HG02970 (cell line): ENCODE data around the gene PPP4R4.
"Not testable (repeated sequence)": the region's sequence is repeated elsewhere in the genome, so short reads cannot be mapped to it uniquely, and the experiment has no call there.

Experiments used
- ATAC-seq: cut with Tn5 transposase; IDR thresholded peaks from one replicate; pipeline ENCODE4 v1.9.1; 2021; ENCODE audit warnings: mild to moderate bottlenecking, moderate library complexity, moderate number of reproducible peaks; ENCODE audit not compliant: unreplicated experiment, low FRiP score

The PPP4R4 gene

DNA sequence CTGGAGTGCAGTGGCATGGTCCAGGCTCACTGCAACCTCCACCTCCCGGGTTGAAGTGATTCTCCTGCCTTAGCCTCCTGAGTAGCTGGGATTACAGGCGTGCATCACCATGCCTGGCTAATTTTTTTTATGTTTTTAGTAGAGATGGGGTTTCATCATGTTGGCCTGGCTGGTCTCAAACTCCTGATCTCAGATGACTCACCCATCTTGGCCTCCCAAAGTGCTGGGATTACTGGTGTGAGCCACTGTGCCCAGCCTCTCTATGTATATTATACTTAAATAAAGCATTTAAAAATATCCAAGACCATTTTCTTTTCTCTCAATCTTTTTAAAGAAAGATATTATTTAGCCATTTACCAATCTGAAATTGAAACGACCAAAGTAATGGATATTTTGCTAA lies 90.1 kb downstream of the PPP4R4 start:
- not testable (repeated sequence) for ATAC-seq

DNA sequence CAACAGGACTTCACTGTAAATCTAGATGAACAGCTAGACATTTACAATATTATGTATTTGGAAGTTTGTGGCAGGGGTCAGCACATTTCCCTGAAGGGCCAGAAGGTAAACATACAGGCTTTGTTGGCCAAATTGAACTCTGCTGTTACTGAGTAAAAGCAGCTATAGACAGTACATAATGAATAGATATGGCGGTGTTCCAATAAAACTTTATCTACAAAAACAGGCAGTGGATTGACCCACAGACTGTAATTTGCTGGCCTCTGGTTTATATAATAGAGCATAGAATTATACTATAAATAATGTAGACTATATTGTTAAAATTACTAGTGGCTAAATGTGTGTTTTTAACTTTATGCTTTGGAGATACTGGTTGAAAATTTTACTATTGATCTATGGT lies 93.2 kb downstream of the PPP4R4 start:
- no peak for ATAC-seq

DNA sequence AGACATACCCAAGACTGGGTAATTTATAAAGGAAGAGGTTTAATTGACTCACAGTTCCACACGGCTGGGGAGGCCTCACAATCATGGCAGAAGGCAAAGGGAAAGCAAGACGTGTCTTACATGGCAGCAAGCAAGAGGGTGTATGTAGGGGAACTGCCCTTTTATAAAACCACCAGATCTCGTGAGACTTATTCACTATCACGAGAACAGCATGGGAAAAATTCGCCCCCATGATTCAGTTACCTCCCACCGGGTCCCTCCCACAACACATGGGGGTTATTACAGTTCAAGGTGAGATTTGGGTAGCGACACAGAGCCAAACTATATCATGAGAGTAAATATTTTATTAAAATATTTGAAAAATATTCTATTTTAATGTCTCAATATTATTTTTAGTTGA lies 94.5 kb downstream of the PPP4R4 start:
- ATAC-seq = not testable (repeated sequence)

DNA sequence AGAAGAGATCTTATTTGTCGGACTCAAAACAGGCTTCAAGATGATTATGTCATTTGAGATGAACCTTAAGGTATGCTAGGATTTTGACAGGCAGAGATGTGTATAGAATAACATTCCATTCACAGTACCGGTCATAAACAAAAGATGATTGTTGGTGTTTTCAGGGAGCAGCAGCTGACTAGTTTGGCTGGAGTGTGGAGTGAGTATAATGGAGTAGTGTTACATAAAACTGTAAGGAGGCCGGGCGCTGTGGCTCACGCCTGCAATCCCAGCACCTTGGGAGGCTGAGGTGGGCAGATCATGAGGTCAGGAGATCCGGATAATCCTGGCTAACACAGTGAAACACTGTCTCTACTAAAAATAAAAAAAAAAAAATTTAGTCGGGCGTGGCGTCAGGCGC lies 95.0 kb downstream of the PPP4R4 start:
- no peak for ATAC-seq

DNA sequence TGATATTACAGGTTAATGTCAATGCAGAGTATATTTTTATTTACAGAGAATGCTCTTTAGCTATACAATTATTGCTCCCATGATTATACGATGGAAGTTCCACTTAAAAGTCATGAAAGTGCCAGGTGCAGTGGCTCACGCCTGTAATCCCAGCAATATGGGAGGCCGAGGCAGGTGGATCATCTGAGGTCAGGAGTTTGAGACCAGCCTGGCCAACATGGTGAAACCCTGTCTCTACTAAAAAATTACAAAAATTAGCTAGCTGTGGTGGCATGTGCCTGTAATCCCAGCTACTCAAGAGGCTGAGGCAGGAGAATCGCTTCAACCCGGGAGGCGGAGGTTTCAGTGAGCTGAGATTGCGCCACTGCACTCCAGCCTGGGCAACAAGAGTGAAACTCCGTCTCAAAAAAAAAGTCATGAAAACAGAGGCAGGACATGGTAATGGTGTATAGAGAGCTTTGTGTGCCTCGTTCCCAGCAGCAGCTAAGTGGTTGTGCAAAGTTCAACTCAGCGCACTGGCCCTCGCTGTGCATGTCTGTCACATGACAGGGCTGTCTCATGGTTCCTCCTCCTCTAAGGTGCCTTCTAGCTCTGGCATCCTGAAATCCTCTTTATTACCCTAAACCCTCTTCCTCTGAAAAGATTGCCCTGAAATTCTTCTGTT lies 102.9 kb downstream of the PPP4R4 start:
- ATAC-seq = not testable (repeated sequence)

DNA sequence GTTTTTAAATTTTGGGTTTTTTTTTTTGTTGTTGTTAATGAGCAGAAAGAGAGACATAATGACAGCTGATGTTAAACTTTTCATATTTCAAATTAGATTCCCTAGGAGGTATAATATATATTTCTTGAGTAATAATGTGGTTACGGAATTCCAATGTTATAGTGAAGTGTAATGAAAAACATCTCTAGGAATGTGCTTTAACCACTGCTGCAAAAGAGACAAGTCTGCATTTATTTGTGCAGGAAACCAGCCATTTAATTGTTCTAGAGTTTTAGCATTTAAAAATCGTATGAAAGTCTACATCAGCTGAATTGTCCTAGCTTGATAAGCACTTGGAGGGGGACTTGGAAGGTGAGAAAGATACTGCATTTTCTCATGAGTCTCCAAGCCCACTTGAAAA lies 104.6 kb downstream of the PPP4R4 start:
- no peak for ATAC-seq

DNA sequence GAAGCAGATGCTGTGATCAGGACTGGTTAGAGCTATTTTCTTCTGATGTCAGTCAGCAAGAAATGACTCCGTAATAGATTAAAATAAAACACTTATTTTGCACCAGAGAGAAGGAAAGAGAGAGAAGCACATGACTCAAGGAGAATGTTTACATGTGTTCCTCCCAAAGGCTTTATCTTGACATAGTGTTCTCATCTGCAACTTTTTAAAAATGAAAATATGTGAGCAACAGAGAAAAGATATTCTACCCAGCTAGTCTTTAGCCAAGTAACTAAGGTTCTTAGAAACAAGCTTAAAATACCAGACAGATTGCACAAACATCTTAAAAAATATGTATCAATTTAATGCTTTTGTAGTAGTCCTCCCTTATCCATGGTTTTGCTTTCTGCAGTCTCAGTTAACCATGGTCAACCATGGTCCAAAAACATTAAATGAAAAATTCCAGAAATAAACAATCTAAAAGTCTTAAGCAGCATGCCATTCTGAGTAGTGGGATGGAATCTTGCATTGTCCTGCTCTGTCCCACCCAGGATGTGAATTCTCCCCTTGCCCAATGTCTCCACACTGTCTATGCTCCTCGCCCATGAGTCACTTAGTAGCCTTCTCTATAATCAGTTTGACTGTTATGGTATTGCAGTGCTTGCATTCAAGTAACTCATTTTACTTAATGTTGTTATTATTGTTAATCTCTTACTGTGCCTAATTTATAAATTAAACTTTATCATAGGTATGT lies 109.0 kb downstream of the PPP4R4 start:
- ATAC-seq = no peak

DNA sequence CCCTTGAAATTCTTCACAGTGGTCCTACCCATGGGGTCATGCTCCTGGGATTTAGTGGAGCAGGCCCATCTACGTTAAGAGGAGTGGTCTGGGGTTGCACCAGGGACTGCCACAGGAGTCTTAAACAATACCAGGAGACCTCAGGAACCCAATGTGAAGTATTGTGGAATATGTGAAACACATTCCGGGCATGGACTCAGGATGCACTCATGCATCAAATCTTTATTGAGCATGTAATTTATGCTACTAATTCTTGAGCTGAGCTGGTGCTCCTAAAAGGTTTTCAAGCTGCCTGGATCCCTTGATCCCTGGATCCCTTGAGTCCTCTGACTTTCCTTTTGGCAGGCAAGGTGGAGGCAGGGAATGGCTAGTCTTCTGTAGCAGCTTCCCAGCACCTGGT lies 110.1 kb downstream of the PPP4R4 start:
- no peak for ATAC-seq

DNA sequence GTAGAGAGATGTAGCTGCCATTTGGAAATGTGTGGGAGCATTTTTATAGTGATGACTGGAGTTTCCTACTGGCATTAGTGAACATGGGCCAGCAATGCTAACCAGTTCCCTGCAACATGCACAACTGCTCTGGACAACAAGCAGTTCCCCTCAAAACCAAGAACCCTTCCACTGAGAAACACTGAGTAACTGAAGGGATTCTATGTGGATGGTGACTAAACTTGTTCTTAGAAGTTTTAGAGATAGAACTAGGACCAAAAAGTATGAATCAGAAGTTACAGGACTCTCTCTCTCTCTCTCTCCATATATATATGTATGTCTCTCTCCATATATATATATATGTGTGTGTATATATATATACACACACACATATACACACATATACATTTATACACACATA lies 111.0 kb downstream of the PPP4R4 start:
- ATAC-seq = no peak

DNA sequence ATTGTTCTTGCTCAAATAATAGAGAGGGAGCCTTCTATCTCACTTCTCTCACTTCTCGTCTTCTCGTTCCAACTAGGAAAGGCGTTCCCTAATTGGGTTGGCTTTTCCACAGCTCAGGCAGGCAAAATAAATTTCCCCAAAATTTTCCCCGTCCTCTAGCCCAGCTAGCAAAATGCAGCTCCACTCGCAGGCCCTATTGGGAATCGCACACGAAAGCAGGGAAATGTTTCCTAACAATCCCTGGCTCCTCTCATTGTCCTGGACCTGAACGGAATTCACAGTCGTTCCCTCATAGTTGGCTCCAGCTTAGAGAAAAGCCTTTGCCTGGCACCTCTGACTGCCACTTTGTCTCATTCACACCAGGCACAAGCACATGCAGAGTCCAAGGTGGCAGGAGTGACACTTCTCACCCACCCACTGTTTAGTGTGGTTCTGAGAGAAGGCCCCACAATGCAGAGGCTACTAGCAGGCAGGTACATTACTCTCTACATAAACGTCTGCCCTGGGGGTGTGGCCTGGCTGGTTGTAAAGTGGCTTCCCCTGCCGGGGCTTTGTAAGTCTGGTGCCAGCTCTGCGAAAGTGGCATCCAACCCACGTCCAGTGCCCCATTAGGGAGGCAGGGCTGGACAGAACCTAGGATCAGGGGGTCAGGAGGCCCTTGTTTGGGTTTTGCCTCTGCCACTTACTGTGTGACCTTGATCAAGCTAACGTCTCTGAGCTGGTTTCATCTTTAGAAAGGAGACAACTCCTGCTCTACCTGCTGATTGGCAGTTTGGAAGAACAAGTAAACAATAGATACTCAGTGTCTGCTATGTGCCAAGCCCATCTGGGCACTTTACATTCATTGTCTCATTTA lies 114.7 kb downstream of the PPP4R4 start:
- ATAC-seq = no peak

DNA sequence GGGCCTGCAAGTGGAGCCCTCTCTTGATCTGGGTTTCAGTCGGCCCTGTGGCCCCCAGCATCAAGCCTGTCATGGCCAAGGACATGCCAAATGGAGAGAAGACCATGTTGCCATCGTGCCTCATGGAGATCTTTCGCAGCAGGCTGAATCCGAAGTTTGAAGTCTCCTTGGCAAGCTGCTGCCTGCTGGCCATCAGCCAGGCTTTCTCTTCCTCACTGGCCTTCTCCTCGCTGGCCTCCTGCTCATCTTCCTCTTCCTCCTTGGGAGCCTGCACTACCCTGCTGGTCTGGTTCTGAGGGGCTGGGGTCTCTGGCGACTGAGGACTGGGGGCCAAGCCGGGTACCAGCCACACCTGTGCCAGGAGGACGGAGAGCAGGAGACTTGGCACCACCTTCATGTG lies 116.1 kb downstream of the PPP4R4 start:
- no peak for ATAC-seq

DNA sequence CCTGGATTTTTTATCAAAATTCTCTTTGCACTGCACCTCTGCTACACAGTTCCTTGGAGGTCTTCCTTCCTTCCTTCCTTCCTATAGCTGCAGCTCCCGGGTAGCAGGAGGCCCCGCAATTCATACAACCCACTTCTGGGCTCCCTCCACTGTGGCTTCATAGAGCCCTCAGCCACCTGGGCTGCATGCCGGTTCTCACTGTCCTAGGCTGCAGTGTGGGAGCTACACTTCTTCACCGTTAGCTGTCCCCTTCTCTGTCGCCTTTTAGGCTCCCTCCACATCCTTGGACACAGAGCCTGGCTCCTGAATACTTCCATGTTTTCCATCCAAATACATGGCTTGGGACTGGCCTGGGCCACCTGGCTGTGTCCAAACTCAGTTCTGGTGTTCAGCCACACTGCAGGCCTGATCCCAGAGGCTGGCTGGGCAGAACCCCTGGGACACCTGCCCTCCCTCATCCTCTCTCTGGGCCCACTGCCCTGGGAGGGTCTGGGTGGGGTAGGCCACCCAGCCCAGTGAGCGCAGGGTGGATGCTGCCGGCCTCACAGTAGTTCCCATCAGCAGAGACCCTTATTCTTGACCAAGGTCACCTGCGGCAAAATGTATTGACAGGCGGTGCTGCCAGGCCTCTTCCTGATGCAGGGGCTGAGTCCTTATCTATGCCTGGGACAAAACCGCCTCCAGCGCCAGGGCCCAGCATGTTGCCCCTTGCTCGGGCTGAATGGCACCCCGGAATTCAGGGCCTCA lies 117.2 kb downstream of the PPP4R4 start:
- ATAC-seq = no peak

DNA sequence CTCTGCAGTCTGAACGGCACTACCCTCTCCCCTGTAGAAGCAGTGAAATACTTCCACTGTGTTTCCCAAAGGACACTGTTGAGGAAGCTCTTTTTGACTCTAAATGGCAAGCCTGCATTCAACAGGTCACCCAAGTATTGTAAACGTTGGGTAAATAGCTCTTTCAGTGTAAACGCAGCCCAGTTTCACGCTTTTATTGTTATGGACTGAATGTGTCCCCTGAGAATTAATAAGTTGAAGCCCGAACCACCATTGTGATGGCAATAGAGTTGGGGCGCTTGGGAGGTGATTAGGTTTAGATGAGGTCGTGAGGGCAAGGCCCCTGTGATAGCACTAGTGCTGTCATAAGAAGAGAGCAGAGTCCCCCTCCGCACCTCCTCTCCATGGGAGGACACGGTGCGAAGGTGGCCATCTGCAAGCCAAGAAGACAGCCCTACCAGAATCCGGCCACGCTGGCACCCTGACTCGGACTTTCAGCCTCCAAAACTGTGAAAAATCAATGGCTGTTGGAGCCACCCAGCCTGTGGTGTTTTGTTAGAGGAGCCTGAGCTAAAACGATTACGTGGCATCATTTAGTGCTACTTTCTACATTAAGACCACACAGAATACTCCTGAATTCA lies 117.9 kb downstream of the PPP4R4 start:
- ATAC-seq = no peak

DNA sequence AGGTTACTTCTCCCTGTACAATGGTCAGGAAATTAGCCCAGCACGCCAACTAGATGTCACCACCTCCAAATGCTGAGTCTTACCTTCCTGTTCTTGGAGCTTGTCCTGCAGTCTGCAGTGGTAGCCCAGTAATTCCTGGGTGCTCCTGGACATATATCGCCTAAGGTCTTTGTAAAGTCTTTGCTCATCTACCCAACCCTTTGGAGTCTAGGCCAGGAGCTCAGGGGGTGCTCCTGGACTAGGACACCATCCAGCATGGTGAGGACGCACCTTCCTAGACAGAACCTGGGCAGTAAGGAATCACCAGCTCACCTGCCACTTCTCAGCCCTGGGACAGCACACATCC lies 118.4 kb downstream of the PPP4R4 start:
- no peak for ATAC-seq

DNA sequence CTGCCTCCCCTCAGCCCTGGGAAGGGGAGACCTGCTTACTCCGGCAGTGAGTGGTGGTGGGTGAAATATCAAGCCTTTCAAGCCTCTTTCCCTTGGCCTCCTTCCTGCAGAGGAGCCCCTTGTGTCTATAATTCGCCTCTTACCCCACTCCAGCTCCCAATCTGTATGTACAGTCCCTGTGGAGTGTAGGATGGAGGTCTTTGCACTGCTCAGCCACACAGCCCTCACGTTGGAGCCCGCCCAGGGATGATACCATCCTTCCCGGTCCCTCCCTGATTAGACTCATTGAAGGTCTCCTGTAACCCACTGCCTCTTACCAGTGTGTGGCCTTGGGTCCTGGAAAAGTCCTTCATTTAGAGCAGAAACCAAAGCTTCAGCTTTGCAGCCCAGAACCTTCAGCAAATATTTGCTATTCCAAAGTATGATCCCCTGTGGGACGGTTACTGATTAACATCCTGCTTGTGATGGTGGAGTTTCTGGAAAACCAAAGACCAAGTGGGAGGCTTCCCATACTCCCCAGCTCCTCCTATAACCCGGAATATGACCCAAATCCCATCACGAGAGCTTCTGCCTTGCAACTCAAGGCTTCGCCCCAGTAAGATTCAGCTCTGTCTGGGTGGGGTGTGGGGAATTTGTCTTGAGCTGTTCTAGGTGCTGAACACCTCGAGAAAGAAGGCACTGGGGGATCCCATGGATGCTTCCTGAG lies 118.9 kb downstream of the PPP4R4 start, which contains the start of gene SERPINA10:
SERPINA10 (minus strand) TSS at position 397 of the 706 bp plus-strand sequence. CDS start 2,675 bp downstream, outside the sequence.
- ATAC-seq = no peak

DNA sequence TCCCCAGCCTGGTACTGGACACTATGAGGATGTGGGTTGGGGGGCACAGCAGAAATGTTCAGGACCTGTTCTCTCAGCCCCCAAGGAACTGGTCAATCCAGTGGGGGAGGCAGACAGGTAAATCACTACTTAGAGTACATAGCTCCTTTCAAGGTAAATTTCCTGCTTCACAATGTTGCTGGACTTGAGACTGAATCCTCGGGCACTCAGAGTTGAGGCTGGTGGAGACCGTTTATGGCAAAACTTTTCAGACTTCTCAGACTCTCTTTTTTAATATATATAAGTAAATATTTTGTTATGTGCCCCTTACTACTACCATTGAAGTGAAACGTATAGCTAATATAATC lies 119.4 kb downstream of the PPP4R4 start:
- ATAC-seq = no peak

DNA sequence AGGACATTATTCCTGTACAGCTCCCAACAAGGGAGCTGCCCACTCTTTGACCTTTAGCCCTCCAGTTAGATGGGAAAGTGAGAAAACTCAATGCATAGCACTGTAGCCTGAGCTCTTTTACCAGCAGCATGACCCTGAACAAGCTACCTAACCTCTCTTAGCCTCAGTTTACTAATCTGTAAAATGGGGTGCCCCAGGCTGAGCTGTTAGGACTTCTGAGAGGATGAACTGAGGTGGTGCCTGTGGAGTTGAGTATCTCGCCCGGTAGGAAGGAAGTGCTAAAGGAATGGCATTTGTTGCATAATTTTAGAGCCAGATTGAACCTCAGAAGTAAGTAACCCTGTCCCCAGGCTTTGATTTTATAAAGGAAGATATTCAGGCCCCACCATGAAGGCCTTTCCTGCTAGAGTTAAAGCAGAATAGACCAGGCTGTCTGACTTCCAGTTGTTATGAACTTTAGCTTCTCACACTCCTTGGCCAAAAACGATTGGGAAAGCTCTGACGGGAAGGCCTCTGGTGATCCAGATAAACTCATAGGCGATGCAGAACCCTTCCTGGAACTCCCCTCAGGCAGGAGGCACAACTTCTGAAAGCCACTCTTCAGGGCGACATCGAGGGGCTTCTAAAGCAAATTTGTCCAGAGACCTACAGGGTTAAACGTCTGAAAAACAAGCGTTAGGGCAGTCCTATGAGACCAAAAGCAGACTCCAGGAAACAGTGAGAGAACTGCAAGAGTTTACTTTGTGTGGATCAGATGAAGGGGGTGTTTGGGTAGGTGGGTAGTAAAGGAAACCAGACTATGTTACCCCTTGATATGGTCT lies 121.4 kb downstream of the PPP4R4 start:
- ATAC-seq = no peak

DNA sequence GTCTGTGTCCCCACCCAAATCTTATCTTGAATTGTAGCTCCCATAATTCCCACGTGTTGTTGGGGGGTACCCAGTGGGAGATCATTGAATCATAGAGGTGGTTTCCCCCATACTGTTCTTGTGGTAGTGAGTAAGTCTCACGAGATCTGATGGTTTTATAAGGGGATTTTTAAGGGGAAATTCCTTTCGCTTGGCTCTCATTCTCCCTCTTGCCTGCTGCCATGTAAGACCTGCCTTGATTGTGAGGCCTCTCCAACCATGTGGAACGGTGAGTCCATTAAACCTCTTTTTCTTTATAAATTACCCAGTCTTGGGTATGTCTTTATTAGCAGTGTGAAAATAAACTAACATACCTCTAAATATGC lies 122.0 kb downstream of the PPP4R4 start:
- ATAC-seq = not testable (repeated sequence)

DNA sequence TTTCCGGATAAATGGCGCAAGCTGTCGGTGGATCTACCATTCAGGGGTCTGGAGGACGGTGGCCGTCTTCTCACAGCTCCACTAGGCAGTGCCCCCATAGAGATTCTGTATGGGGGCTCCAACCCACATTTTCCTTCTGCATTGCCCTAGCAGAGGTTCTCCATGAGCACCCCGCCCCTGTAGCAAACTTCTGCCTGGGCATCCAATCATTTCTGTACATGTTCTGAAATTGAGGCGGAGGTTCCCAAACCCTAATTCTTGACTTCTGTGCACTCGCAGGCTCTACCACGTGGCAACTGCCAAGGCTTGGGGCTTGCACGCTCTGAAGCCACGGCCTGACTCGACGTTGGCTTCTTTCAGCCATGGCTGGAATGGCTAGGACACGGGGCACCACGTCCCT lies 124.0 kb downstream of the PPP4R4 start:
- ATAC-seq = no peak
